ENCODE results near the gene CETP. TPM values are rescaled to one million over a fixed set of nuclear protein-coding genes. Genes with fewer than 3 reads are reported as not detected.
"Not testable (repeated sequence)": the region's sequence is repeated elsewhere in the genome, so short reads cannot be mapped to it uniquely, and the experiment has no call there.

Gene CETP
- total RNA-seq, 1 donor from 2014 or later, result 1.1 TPM

DNA sequence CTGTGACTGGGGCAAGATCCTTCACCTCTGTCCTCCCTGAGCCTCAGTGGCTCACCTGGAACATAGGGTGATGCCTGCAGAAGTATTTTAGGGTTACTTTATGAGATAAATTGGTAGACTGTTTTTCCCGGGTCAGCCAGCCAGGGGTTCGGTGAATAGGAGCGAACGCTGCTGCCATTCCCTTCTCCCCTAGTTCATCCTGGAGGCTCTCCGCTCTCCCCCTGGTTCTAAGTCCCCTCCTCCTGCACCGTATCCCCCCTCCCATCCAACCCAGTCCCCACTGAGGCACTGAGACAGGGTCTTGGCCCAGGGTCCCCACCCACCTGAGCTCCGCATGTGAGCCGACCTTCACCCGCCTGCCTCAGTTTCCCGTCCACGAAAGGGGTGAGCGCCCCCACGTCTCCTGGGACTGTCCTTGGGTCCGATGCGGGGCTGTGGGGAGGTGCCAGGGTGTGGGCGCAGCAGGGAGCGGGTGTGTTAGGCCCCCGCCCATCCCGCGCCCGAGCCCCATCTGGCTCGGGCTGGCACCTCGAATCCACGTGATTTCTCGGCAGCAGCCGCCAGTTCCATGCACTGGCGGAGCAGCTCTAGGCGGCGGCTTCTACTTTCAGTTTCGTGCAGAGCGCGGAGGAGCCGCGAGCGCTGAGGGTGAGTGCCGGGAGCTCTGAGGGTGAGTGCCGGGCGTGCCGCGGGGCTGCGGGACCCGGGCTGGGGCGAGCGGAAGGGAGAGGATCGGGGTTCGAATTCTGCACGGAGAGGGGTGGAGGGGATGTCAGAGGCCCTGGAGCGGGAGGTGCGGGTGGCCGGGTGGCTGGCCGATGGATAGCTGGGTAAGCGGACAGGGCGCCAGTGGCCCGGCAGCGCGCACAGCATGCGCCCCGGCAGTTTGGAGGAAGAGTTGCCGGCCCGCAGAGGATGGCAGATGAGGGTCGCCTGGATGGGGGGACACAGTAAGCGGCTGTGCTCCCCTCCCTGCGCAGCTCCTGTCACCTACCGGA lies 27.5 kb downstream of the CETP start, which contains the start of gene NLRC5:
TSS of gene NLRC5 (plus strand) at position 610 of the 998 bp plus-strand sequence. CDS start 31,156 bp downstream, outside the sequence.
- intact Hi-C loops (cut with DNase I), result no loop called here
- Histone ChIP-seq H3K27me3 (ENCODE audit: low read depth) (no peaks in the 10 kb centered on the region), H3K4me1 (peaks cover 54% of the 10 kb centered on the region), H3K4me3 (peak within 1 kb of the TSS; percentile 79), H3K36me3 (no peaks in the 10 kb centered on the region), H3K9me3 (no peaks in the 10 kb centered on the region), H3K27ac (peak within 1 kb of the TSS; percentile 88)
- no peak for TF ChIP-seq CTCF (IDR thresholded peaks at IDR 0.05)
- peak; percentile 94 to 97 for ATAC-seq
- peak; percentile 95 for DNase-seq

DNA sequence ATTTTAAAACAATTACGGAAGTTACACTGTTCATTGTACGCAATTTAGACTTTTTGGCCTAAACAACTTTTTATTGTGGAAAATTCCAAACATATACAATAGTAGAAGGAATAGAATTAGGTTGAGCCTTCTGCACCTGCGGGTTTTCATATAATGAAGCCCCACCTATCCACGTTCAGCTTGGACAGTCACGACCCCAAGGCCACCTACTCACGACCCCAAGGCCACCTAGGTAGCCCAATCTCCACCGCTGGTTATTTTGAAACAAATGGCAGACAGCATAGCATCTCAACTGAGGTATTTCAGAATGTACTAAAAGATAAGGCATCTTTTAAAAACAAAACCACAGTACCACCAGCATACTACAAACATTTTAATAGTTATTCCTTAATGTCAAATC lies 28.2 kb downstream of the CETP start:
- ATAC-seq, result no peak
- peak overlapping the region; percentile 79 for H3K4me3 ChIP-seq
- no peaks in the 10 kb centered on the region for H3K36me3 ChIP-seq
- intact Hi-C loops (cut with DNase I), result no loop called here
- peak overlapping the region; percentile 88 for H3K27ac ChIP-seq
- H3K27me3 ChIP-seq (ENCODE audit: low read depth), result no peaks in the 10 kb centered on the region
- no peaks in the 10 kb centered on the region for H3K9me3 ChIP-seq
- DNase-seq, result no peak
- TF ChIP-seq CTCF (IDR thresholded peaks at IDR 0.05), result no peak
- H3K4me1 ChIP-seq, result peaks cover 58% of the 10 kb centered on the region

- no peaks in the 10 kb centered on the region for H3K9me3 ChIP-seq
- intact Hi-C loops (cut with DNase I), result no loop called here
- peak overlapping the region; percentile 79 for H3K4me3 ChIP-seq
- no peak for TF ChIP-seq CTCF (IDR thresholded peaks at IDR 0.05)
- H3K27me3 ChIP-seq (ENCODE audit: low read depth), result no peaks in the 10 kb centered on the region
- no peak for DNase-seq
- H3K4me1 ChIP-seq, result peaks cover 52% of the 10 kb centered on the region
- peak overlapping the region; percentile 88 for H3K27ac ChIP-seq
- ATAC-seq, result no peak
- no peaks in the 10 kb centered on the region for H3K36me3 ChIP-seq
Observed at GRCh38 chr16:56990407-56991286, 28.9 kb downstream of the CETP start.

DNA sequence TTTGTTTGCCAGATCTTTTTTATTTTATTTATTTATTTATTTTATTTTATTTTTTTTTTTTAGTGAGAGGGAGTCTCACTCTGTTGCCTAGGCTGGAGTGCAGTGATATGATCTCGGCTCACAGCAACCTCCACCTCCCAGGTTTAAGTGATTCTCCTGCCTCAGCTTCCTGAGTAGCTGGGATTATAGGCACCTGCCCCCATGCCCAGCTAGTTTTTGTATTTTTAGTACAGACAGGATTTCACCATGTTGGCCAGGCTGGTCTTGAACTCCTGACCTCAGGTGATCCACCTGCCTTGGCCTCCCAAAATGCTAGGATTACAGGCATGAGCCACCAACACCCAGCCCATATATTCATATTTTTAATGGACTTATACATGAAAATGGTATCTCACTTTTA lies 30.7 kb downstream of the CETP start:
- H3K9me3 ChIP-seq; intact Hi-C loops (cut with DNase I); H3K27me3 ChIP-seq (ENCODE audit: low read depth); H3K4me3 ChIP-seq; H3K36me3 ChIP-seq; DNase-seq; ATAC-seq: not testable (repeated sequence)
- peak overlapping the region; percentile 34 for H3K27ac ChIP-seq
- peaks cover 43% of the 10 kb centered on the region for H3K4me1 ChIP-seq

GRCh38 chr16:56993204-56993603 lies 31.5 kb downstream of the CETP start:
- Histone ChIP-seq H3K27me3 (ENCODE audit: low read depth) (no peaks in the 10 kb centered on the region), H3K36me3 (no peaks in the 10 kb centered on the region), H3K27ac (no peak overlapping the region), H3K4me3 (no peak overlapping the region), H3K9me3 (no peaks in the 10 kb centered on the region), H3K4me1 (peaks cover 44% of the 10 kb centered on the region)
- DNase-seq, result no peak
- ATAC-seq, result no peak
- intact Hi-C loops (cut with DNase I), result no loop called here
- no peak for TF ChIP-seq CTCF (IDR thresholded peaks at IDR 0.05)

Measured in lower lobe of right lung (tissue), 2 donors.